A204.1 (cell line): Measurements from ENCODE around the gene PDCD6IP.
"Not testable (repeated sequence)": the region's sequence is repeated elsewhere in the genome, so short reads cannot be mapped to it uniquely, and the experiment has no call there.

Experiments used
- FAIRE-seq: peaks from 2 replicates; lab custom pipeline; 2012; peaks lifted over from hg19 to GRCh38; lab: Jason Lieb, UNC

Gene PDCD6IP

GRCh38 chr3:33792167-33792892 is 6.1 kb upstream of the PDCD6IP start:
- FAIRE-seq: no peak

GRCh38 chr3:33795131-33795530 is 3.3 kb upstream of the PDCD6IP start:
- no peak for FAIRE-seq

GRCh38 chr3:33795856-33796536 is 2.4 kb upstream of the PDCD6IP start:
- no peak for FAIRE-seq

- no peak for FAIRE-seq
Measured at GRCh38 chr3:33798113-33798417, 365 bp upstream of the PDCD6IP start.

- FAIRE-seq: no peak
Measured at GRCh38 chr3:33799202-33799551, 747 bp downstream of the PDCD6IP start.

- FAIRE-seq: no peak
Measured at GRCh38 chr3:33803252-33803651, 4.8 kb downstream of the PDCD6IP start.

GRCh38 chr3:33803894-33804526 is 5.6 kb downstream of the PDCD6IP start:
- no peak for FAIRE-seq

- FAIRE-seq: no peak
Measured at GRCh38 chr3:33807191-33807590, 8.8 kb downstream of the PDCD6IP start.

- FAIRE-seq: no peak
Measured at GRCh38 chr3:33808559-33808958, 10.1 kb downstream of the PDCD6IP start.

GRCh38 chr3:33810545-33810944 is 12.1 kb downstream of the PDCD6IP start:
- FAIRE-seq: no peak

- FAIRE-seq: no peak
Measured at GRCh38 chr3:33821989-33822388, 23.6 kb downstream of the PDCD6IP start.

GRCh38 chr3:33823821-33824220 is 25.4 kb downstream of the PDCD6IP start:
- FAIRE-seq: no peak

- FAIRE-seq: no peak
Measured at GRCh38 chr3:33825111-33825510, 26.7 kb downstream of the PDCD6IP start.

- no peak for FAIRE-seq
Measured at GRCh38 chr3:33826206-33826605, 27.8 kb downstream of the PDCD6IP start.

GRCh38 chr3:33826688-33827087 is 28.3 kb downstream of the PDCD6IP start:
- FAIRE-seq: no peak

GRCh38 chr3:33829720-33830119 is 31.3 kb downstream of the PDCD6IP start:
- no peak for FAIRE-seq

- FAIRE-seq: no peak
Measured at GRCh38 chr3:33831053-33831452, 32.6 kb downstream of the PDCD6IP start.

- FAIRE-seq: no peak
Measured at GRCh38 chr3:33833408-33834095, 35.1 kb downstream of the PDCD6IP start.

GRCh38 chr3:33834096-33834453 is 35.6 kb downstream of the PDCD6IP start:
- FAIRE-seq: no peak

GRCh38 chr3:33837182-33837581 is 38.8 kb downstream of the PDCD6IP start:
- FAIRE-seq: not testable (repeated sequence)

GRCh38 chr3:33839283-33839682 is 40.9 kb downstream of the PDCD6IP start:
- no peak for FAIRE-seq

- no peak for FAIRE-seq
Measured at GRCh38 chr3:33840179-33840578, 41.7 kb downstream of the PDCD6IP start.

GRCh38 chr3:33848624-33849347 is 50.4 kb downstream of the PDCD6IP start:
- no peak for FAIRE-seq
